ENCODE measurements around the gene C9orf72. TPM values are rescaled to one million over a fixed set of nuclear protein-coding genes. Genes with fewer than 3 reads are reported as not detected.

The C9orf72 gene
- total and polyA plus RNA-seq, 9 of the 15 experiments (the other 6 are each of a cell fraction or from before 2014, with no cell fraction given) = 2.3 to 7.3 (median 4.1) TPM

DNA sequence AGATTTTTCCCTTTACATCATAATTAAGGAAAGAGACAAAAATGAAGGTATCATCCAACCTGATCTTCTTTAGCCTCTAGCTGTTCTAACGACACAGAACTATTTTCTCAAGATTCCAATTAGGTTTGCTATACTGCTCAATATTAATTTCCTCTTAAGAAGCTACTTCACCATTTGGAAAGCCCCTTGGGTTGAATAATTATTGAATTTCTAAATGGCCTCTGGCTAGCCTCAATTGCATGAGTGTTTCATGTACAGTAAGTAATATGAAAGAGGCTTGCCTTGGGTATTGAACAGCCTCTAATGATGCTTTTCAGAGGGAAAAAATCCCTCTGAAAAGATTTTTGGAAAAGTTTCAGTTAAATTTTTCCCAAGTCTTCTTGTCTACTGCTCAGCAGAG lies 40.0 kb downstream of the C9orf72 start:
- DNase-seq (ENCODE audit: extremely low read depth in 1 of 4, low spot score in 3 of 4) = no peak
- no peaks in the 10 kb centered on the region for H4K20me1 ChIP-seq (replicated peaks; ENCODE audit: control insufficient read depth, insufficient read depth, low read length)
- no peaks in the 10 kb centered on the region for H3K9me1 ChIP-seq (ENCODE audit: control insufficient read depth, insufficient read depth, low read length)
- H3K27me3 ChIP-seq (ENCODE audit: control insufficient read depth in 2 of 2, insufficient read depth in 2 of 2, low read length in 2 of 2) = no peaks in the 10 kb centered on the region
- no peak overlapping the region for H2AFZ ChIP-seq (ENCODE audit: low read depth, low read length)
- H3K4me2 ChIP-seq (ENCODE audit: insufficient read depth, low read length) = no peak overlapping the region
- in situ Hi-C loops (cut with MboI) = loop anchor here (5.0 kb wide), 1 partner anchor 196 kb away; no protein-coding TSS in a partner anchor
- H3K4me1 ChIP-seq (replicated peaks in 1 of 2; ENCODE audit: control insufficient read depth in 2 of 2, insufficient read depth in 2 of 2, low read length in 2 of 2) = peaks cover 3 to 7% of the 10 kb centered on the region in 2 experiments; a peak in 4 of 5 replicates
- no peaks in the 10 kb centered on the region for H3K9me3 ChIP-seq (replicated peaks; ENCODE audit: control insufficient read depth, insufficient read depth, low read depth, low read length)
- BruUV-seq (replicated peaks) = no TSS peak
- ChIA-PET CTCF (ENCODE audit: low intra/inter-chr PET ratio) (no interaction called here), POLR2A (no interaction called here)
- TF ChIP-seq SMARCA5 (IDR thresholded peaks at IDR 0.05) (no peak), ZNF445 (CRISPR knock-in tag; IDR thresholded peaks at IDR 0.05; ENCODE audit: low read depth) (no peak), SMAD2 (IDR thresholded peaks at IDR 0.05; ENCODE audit: low read depth, low read length) (no peak), HDAC3 (IDR thresholded peaks at IDR 0.05; ENCODE audit: borderline replicate concordance, partially characterized antibody) (no peak), CREBBP (IDR thresholded peaks at IDR 0.05; ENCODE audit: low read depth, low read length) (no peak), ZNF408 (CRISPR knock-in tag; IDR thresholded peaks at IDR 0.05; ENCODE audit: low read depth) (no peak), MCM3 (IDR thresholded peaks at IDR 0.05) (no peak), TEAD4 (IDR thresholded peaks at IDR 0.05; ENCODE audit: low read length) (no peak), TEAD4 (CRISPR knock-in tag; IDR thresholded peaks at IDR 0.05; ENCODE audit: borderline replicate concordance) (no peak), NFRKB (IDR thresholded peaks at IDR 0.05; ENCODE audit: low read depth) (no peak), HMGN3 (IDR thresholded peaks at IDR 0.05; ENCODE audit: borderline replicate concordance, extremely low read depth, insufficient read length, low read depth, low read length) (no peak), SMARCE1 (IDR thresholded peaks at IDR 0.05) (no peak), ZBTB1 (CRISPR knock-in tag; IDR thresholded peaks at IDR 0.05; ENCODE audit: borderline replicate concordance, low read depth) (no peak), HCFC1 (IDR thresholded peaks at IDR 0.05; ENCODE audit: low read depth, low read length) (no peak), C11orf30 (IDR thresholded peaks at IDR 0.05; ENCODE audit: low read depth) (no peak), ZNF655 (CRISPR knock-in tag; IDR thresholded peaks at IDR 0.05) (no peak), SAFB (IDR thresholded peaks at IDR 0.05; ENCODE audit: borderline replicate concordance, low read depth, low read length) (no peak), RBBP5 (IDR thresholded peaks at IDR 0.05; ENCODE audit: borderline replicate concordance, insufficient read depth, low read length, poor library complexity, severe bottlenecking) (no peak)
- TF ChIP-seq, protein P1, sequence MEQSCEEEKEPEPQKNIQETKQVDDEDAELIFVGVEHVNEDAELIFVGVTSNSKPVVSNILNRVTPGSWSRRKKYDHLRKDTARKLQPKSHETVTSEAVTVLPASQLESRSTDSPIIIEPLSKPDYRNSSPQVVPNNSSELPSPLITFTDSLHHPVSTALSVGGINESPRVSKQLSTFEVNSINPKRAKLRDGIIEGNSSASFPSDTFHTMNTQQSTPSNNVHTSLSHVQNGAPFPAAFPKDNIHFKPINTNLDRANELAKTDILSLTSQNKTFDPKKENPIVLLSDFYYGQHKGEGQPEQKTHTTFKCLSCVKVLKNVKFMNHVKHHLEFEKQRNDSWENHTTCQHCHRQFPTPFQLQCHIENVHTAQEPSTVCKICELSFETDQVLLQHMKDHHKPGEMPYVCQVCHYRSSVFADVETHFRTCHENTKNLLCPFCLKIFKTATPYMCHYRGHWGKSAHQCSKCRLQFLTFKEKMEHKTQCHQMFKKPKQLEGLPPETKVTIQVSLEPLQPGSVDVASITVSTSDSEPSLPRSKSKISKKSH (CRISPR knock-in tag; IDR thresholded peaks at IDR 0.05) = no peak
- intact Hi-C loops (cut with micrococcal nuclease) = loop anchor here (10.0 kb wide), 1 partner anchor 99 kb away; no protein-coding TSS in a partner anchor
- no peak for FAIRE-seq
- no peak overlapping the region for H3K4me3 ChIP-seq
- 67% methylated on average over 1 of the region's 1 CpG for WGBS (ENCODE audit: insufficient coverage, low coverage, missing lambda C conversion rate)
- no peaks in the 10 kb centered on the region for H3K36me3 ChIP-seq (ENCODE audit: control insufficient read depth, insufficient read depth, low read length)
- peaks cover 21% of the 10 kb centered on the region for H3K79me2 ChIP-seq (ENCODE audit: control insufficient read depth, insufficient read depth, low read length)
- no peak overlapping the region for H3K27ac ChIP-seq (ENCODE audit: extremely low read depth, low read depth, low read length)
- ATAC-seq = no peak
- H3K9ac ChIP-seq (ENCODE audit: insufficient read depth in 1 of 2, low read depth in 2 of 2, low read length in 2 of 2) = no peak overlapping the region

Data from K562 (cell line).